SU-DHL-6 (cell line): ENCODE measurements around the gene ZNF579.

Source experiments
- H2AFZ ChIP-seq: fragments of 200-600 bp; sonication (generic); 2 replicates; pipeline ENCODE4 v1.6.1; 2014; ENCODE audit warnings: low read depth, mild to moderate bottlenecking, moderate library complexity, mixed read lengths, antibody characterized with exemption, low read length; ENCODE audit not compliant: severe bottlenecking
- H3F3A ChIP-seq: fragments of 200-600 bp; shearing (Covaris generic); 2 replicates; pipeline ENCODE4 v1.6.0; 2016; ENCODE audit warnings: antibody characterized with exemption, mild to moderate bottlenecking; ENCODE audit not compliant: insufficient read depth
- H3K27ac ChIP-seq: fragments of 200-600 bp; sonication (generic); 2 replicates; pipeline ENCODE4 v1.5.1; 2016; ENCODE audit warnings: low read depth, mild to moderate bottlenecking, low read length, moderate library complexity, mixed read lengths
- H3K27me3 ChIP-seq: fragments of 200-600 bp; sonication (generic), shearing (Covaris generic); 2 replicates; pipeline ENCODE4 v1.6.0; 2014; ENCODE audit warnings: mild to moderate bottlenecking, low read length
- H3K36me3 ChIP-seq: fragments of 200-600 bp; sonication (generic); 2 replicates; pipeline ENCODE4 v1.6.1; 2014; ENCODE audit warnings: mild to moderate bottlenecking, low read length, mixed read lengths
- H3K4me2 ChIP-seq: fragments of 300-600, 200-600 bp; shearing (Covaris generic), sonication (generic); 2 replicates; pipeline ENCODE4 v1.6.0; 2014; ENCODE audit warnings: low read length, low read depth, mild to moderate bottlenecking; ENCODE audit not compliant: poor library complexity, severe bottlenecking
- H3K4me3 ChIP-seq: fragments of 200-600 bp; sonication (generic); 2 replicates; pipeline ENCODE4 v1.5.1; 2014; ENCODE audit warnings: antibody characterized with exemption, low read length, mild to moderate bottlenecking, mixed read lengths; ENCODE audit not compliant: insufficient read depth, poor library complexity, severe bottlenecking
- H3K79me2 ChIP-seq: fragments of 200-600 bp; sonication (generic); 2 replicates; pipeline ENCODE4 v1.6.1; 2014; ENCODE audit warnings: mild to moderate bottlenecking, low read length, moderate library complexity; ENCODE audit not compliant: insufficient read depth
- H3K9ac ChIP-seq: fragments of 200-600 bp; sonication (generic); 2 replicates; pipeline ENCODE4 v1.7.0; 2014; ENCODE audit warnings: mild to moderate bottlenecking, low read length
- H3K9me2 ChIP-seq: fragments of 200-600 bp; sonication (generic); replicated peaks from 2 replicates; pipeline ENCODE4 v1.6.1; 2014; ENCODE audit warnings: low read length; ENCODE audit not compliant: insufficient read depth
- H3K9me3 ChIP-seq: fragments of 200-600 bp; sonication (generic); 2 replicates; pipeline ENCODE4 v1.6.1; 2014; ENCODE audit warnings: low read length, mixed read lengths; ENCODE audit not compliant: insufficient read depth
- H4K20me1 ChIP-seq: fragments of 200-600 bp; sonication (generic); 2 replicates; pipeline ENCODE4 v1.6.1; 2014; ENCODE audit warnings: low read depth, mild to moderate bottlenecking, antibody characterized with exemption, low read length, moderate library complexity, mixed read lengths
- EZH2phosphoT487 ChIP-seq: fragments of 200-600 bp; sonication (generic), shearing (Covaris generic); conservative IDR thresholded peaks from 2 replicates; pipeline ENCODE4 v1.6.1; 2018; ENCODE audit warnings: mild to moderate bottlenecking, antibody characterized with exemption, low read length, moderate library complexity, mixed read lengths
- TF ChIP-seq, protein P1 (sequence below): fragments of 200-600 bp; sonication (generic); IDR thresholded peaks from one replicate; pipeline ENCODE4 v1.5.1; 2017; ENCODE audit warnings: antibody characterized with exemption, mild to moderate bottlenecking, low read length, moderate library complexity; ENCODE audit not compliant: insufficient read depth, poor library complexity, severe bottlenecking

ZNF579 gene

DNA sequence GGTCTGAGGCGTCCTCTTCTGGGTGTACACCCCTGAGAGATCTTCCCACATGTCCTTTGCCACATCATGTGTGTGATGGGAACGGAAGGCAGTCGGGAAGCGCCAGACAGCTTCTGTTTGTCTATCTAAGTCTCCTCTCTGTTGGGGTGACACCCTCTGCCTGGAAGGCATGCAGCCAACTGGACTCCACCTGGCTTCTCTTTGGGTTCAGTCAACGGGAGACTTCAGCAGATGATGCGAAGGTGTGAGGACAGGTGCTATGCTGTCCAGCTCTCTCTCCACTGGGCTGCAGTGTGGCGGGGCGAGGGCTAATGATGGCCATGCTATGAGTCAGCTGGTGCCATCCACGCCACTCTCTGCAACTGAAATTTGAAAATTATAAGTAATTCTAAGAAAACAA lies 21.0 kb downstream of the ZNF579 start:
- no peaks in the 10 kb centered on the region for H3K9me2 ChIP-seq
- H3K9ac ChIP-seq, result no peak overlapping the region
- TF ChIP-seq EZH2phosphoT487, result no peak
- TF ChIP-seq, protein P1, sequence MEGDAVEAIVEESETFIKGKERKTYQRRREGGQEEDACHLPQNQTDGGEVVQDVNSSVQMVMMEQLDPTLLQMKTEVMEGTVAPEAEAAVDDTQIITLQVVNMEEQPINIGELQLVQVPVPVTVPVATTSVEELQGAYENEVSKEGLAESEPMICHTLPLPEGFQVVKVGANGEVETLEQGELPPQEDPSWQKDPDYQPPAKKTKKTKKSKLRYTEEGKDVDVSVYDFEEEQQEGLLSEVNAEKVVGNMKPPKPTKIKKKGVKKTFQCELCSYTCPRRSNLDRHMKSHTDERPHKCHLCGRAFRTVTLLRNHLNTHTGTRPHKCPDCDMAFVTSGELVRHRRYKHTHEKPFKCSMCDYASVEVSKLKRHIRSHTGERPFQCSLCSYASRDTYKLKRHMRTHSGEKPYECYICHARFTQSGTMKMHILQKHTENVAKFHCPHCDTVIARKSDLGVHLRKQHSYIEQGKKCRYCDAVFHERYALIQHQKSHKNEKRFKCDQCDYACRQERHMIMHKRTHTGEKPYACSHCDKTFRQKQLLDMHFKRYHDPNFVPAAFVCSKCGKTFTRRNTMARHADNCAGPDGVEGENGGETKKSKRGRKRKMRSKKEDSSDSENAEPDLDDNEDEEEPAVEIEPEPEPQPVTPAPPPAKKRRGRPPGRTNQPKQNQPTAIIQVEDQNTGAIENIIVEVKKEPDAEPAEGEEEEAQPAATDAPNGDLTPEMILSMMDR, result no peak
- no peaks in the 10 kb centered on the region for H3F3A ChIP-seq
- H3K4me3 ChIP-seq, result no peak overlapping the region
- H3K4me2 ChIP-seq, result no peak overlapping the region
- H3K27ac ChIP-seq, result no peak overlapping the region
- H4K20me1 ChIP-seq, result no peaks in the 10 kb centered on the region
- no peaks in the 10 kb centered on the region for H3K27me3 ChIP-seq
- H3K36me3 ChIP-seq, result no peaks in the 10 kb centered on the region
- no peaks in the 10 kb centered on the region for H3K79me2 ChIP-seq
- H3K9me3 ChIP-seq, result no peaks in the 10 kb centered on the region
- no peak overlapping the region for H2AFZ ChIP-seq

DNA sequence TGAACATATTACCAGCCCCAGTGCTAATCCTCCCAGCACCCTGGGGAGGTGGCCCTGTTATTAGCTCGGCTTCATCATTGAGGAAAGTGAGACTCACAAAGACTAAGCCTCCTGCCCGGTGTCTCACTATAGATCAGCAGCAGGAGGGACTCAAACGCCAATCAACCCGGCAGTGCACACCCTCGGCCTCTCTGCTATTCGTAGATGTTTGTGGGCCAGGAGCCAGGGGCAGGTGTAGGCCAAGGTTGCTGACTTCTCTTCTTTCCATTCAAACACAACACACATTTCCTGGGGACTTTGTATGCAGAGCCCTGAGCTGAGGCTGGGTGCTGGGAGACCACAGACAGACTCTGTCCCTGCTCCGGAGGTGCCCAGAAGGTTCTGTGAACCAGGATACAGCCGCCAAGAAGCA lies 25.9 kb downstream of the ZNF579 start:
- no peak overlapping the region for H3K27ac ChIP-seq
- no peak overlapping the region for H3K9ac ChIP-seq
- H2AFZ ChIP-seq, result no peak overlapping the region
- H3K4me2 ChIP-seq, result no peak overlapping the region
- no peaks in the 10 kb centered on the region for H3K9me3 ChIP-seq
- no peaks in the 10 kb centered on the region for H3F3A ChIP-seq
- H3K36me3 ChIP-seq, result no peaks in the 10 kb centered on the region
- no peaks in the 10 kb centered on the region for H3K27me3 ChIP-seq
- TF ChIP-seq EZH2phosphoT487, result no peak
- TF ChIP-seq, protein P1, result no peak
- no peaks in the 10 kb centered on the region for H3K79me2 ChIP-seq
- H4K20me1 ChIP-seq, result no peaks in the 10 kb centered on the region
- H3K9me2 ChIP-seq, result no peaks in the 10 kb centered on the region
- H3K4me3 ChIP-seq, result no peak overlapping the region

DNA sequence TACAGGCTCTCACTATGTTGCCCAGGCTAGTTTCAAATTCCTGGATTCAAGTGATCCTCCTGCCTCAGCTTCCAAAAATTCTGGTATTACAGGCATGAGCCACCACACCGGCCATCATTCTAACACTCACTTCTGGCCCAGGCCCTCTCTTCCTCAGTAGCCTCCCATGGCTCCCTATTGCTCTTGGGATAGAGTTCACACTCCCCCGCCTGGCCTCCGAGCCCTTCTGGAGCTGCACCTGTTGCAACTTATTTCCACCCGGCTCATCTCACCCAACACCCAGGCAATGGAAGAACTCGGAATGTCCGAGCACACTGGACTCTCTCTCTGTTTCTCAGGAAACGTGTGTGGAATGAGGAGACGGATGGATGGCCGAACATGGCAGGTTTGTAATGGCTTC lies 26.3 kb downstream of the ZNF579 start:
- TF ChIP-seq, protein P1, result no peak
- TF ChIP-seq EZH2phosphoT487, result no peak

More for the DNA sequence above, 26.3 kb downstream of the ZNF579 start:
- no peak overlapping the region for H3K27ac ChIP-seq
- H3K27me3 ChIP-seq, result no peaks in the 10 kb centered on the region
- no peaks in the 10 kb centered on the region for H3K79me2 ChIP-seq
- no peaks in the 10 kb centered on the region for H3F3A ChIP-seq
- H3K4me2 ChIP-seq, result no peak overlapping the region
- H2AFZ ChIP-seq, result no peak overlapping the region
- no peak overlapping the region for H3K4me3 ChIP-seq
- no peaks in the 10 kb centered on the region for H3K9me2 ChIP-seq
- H3K9me3 ChIP-seq, result no peaks in the 10 kb centered on the region
- no peak overlapping the region for H3K9ac ChIP-seq
- no peaks in the 10 kb centered on the region for H3K36me3 ChIP-seq
- H4K20me1 ChIP-seq, result no peaks in the 10 kb centered on the region
